Activated CD4-positive, alpha-beta T cell treated with anti-CD3 and anti-CD28 coated beads, Interleukin-2, Interleukin-4, amounts not matched to agents 100 ng/mL and 50 ng/mL, durations not matched to agents 16 hours and 8 hours (primary cell): ENCODE measurements around the gene CLDN9.

Source experiments
- DNase-seq: peaks from one replicate; pipeline ENCODE4 v3.0.0-alpha.2; 2020; ENCODE audit warnings: low spot score

CLDN9 gene

GRCh38 chr16:2974319-2975056 is 38.2 kb upstream of the CLDN9 start:
- DNase-seq: no peak

DNA sequence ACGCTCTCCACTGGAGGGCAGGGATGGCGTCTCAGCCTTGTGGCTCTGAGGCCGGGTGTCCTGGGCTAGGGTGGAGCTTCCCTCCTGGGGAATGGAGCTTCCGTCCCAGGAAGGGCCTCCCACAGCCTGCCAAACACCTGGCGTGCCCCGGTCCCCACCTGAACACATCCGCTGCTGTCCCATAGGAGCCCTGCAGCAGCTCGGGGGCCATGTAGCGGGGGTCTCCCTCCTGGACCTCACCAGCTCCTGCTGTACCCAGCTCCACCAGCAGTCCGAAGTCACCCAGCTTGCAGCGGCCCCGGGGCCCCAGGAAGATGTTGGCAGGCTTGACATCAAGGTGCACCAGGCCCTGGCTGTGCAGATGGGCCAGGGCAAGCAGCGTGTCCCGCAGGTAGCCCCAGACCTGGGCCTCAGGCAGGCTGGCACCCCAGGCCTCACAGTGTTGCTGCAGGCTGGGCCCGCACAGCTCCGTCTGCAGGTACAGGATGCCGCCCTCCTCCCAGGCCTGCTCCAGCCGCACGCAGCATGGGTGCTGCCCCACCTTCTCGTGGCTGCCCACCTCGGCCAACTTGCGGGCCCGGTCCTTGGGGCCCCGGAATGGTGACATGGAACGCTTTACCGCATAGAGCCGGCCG is 37.4 kb upstream of the CLDN9 start:
- no peak for DNase-seq

- no peak for DNase-seq
Observed at GRCh38 chr16:2976201-2976600, 36.5 kb upstream of the CLDN9 start.

DNA sequence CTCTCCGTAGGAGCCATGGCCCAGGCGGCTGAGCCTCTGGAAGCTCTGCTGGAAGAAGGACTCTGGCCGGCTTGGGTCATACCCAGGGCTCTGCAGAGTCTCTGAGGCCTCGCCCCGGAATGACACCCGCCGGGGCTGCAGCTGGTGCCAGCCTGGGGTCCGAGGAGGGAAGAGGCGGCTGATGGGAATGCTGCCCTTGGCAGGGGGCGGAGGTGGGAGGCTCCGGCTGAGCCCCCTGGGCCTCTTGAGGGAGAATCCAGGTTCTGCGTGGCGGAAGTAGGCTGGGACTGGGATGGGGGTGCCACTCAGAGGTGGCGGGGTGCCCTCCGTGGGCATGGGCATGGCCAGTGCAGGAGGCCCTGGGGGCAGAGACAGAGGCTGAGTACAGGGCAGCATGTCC is 36.0 kb upstream of the CLDN9 start:
- no peak for DNase-seq

- no peak for DNase-seq
Observed at GRCh38 chr16:2977440-2977839, 35.3 kb upstream of the CLDN9 start.

DNA sequence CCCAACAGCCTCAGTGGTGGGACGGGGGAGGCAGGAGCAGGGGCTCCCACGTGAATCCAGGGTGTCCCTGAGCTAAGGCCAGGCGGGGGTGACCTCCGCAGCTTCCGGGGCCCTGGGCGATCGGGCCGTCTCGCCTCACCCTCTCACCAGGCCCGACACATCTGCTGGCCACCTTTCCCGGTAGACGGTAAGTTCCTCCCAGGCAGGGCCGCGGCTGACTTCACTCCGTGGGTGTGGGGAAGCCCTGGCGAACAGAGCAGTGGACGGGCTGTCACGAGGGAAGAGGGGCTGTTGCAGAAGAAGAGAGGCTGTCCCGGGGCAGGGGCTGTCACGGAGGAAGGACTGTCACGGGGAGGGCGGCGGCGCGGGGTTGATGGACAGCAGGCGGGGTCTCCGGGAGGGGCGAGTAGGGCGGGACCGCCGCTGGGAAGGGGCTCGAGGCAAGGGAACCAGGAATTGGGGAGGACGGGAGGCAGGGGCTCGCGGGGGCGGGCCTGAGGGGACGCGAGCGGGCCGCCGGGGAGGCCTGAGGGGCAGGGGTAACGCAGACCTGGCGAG is 33.0 kb upstream of the CLDN9 start:
- no peak for DNase-seq

- peak; percentile 93 for DNase-seq
Observed at GRCh38 chr16:2980227-2981176, 32.2 kb upstream of the CLDN9 start, which contains the start of gene PKMYT1. PKMYT1 (minus strand) TSS chr16:2980446; CDS start chr16:2979657, 789 bp downstream.

DNA sequence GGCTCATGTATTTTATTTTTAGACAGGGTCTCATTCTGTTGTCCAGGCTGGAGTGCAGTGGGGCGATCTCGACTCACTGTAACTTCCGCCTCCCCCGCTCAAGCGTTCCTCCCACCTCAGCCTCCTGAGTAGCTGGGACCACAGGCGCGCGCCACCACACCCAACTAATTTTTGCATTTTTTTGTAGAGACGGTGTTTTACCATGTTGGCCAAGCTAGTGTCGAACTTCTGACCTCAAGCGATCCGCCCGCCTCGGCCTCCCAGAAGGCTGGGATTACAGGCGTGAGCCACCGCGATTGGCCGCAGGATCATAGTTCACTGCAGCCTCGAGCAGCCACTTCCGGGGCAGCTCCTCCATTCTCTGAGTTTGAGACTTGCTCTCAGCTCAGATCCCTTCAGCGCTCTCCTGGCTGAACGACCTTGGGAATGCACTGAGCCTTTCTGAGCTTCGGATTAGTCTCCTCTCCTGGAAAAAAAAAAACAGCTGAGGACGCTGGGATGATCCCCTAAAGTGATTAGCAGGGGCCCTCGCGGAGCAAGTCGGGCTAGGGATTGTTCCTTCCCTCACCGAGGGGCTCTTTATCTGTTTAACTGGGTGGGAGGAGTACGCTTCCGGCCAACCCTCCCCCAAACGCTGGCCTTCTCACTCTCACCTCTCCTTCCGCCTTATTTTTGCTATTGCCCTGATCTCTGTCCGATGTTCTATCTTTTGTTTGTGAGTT is 31.4 kb upstream of the CLDN9 start:
- no peak for DNase-seq

DNA sequence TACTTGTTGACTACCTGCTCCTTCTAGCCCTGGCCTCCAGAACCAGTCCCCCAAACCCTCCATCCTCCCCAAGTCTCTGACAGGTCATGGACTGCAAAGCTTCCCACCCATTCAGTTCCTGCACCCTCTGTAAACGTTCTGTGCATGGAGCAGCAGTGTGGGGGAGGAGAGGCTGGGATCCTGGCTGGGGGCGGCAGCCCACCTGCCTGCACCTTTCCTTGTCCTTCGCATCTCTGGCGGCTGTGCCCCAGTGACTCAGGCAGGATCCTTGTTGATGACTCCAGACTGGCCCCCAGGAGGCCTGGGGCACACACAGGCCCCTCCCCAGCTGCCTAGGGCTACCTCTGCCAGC is 30.8 kb upstream of the CLDN9 start:
- no peak for DNase-seq

DNA sequence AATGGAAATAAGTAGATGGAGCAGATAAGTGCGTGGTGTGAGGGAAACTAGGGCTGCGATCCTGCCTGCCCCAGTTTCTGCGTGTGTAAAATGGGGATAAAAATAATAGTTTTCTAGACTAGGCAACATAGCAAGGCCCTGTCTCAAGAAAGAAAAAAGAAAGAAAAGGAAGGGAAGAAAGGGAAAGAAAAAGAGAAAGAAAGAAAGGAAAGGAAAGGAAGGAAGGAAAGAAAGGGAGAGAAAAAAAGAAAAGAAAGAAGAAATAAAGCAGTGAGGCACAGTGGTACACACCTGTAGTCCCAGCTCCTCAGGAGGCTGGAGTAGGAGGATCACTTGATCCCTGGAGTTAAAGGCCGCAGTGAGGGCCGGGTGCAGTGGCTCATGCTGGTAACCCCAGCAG is 30.3 kb upstream of the CLDN9 start:
- no peak for DNase-seq

DNA sequence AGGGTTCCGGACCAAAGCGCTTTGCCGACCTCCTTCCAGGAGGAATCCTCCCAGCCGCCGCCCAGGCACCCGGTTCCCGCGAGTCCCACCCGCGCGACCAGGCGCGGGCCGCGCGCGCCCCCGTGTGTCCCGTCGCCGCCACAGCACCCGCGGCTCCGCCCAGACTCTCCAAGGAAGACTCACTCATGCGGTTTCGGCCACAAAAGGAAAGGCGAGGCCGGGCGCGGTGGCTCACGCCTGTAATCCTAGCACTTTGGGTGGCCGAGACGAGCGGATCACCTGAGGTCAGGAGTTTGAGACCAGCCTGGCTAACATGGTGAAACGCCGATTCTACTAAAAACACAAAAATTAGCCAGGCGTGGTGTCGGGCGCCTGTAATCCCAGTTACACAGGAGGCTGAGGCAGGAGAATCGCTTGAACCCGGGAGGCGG is 29.0 kb upstream of the CLDN9 start:
- peak; percentile 79 for DNase-seq

DNA sequence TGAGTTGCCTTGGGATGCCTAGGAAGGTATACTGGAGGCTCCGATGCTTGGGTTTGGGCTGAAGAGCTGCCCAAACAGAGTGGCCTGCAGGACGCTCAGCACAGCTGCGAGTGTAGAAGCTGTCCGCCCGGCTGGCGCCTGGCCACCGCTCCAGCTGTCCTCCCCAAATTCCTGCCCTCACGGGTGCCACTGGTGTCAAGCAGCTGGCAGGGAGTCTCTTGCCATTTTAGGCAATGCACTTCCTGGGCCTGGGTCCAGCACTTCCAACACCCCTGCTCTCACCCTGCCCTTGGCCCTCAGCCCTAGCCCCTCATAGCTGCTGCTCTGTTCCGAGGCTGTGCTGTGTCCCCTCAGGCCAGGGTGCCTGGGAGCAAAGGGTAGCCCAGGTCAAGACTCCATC is 27.3 kb upstream of the CLDN9 start:
- DNase-seq: no peak

DNA sequence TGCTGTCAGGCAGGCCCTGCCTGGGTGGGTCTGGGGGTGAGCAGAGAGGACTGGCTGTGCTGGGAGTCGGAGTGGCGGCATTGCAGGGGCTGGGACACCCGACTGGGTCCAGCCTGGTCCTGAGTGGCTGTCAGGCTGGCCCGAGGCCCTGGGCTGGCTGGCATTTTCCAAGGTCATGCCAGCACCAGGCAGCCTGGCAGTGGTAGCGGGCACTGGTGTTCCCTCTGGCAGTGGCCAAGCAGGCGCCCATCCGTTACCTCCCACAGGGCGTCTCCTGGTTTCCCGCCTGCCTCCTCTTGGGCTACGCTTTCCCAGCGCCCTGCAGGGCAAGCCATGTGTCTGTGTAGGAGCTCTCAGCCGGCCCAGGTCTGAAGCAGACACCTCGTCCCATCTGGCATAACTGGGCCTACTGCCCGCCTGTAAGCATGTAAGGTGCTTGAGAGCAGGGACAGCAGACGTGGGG is 26.8 kb upstream of the CLDN9 start:
- no peak for DNase-seq

DNA sequence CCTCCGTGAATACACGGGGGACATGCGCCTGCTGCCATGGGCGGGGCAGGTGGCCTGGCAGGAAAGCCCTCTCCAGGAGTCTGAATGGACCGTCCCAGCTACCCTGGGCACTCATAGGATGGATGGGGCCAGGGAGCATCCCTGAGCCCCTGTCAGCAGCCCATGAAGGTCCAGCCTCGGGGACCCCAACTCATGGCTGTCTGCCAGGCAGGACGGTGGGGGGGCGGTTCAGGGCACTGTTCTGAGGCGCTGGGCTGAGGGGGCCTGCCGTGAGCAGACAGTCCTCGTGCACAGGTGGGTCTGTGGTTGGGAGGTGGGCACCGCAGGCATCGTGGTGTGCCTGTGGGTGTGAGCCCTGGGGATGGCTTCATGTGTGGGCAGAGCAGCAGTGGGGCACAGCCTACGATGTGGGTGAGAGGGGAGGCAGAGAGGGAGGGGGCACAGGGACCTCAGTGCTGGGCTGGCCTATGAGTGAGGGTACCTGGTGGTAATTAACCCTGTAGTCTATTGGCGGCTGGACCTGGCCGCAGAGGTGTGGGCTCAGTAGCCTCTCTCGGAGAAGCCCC is 26.0 kb upstream of the CLDN9 start:
- DNase-seq: no peak

DNA sequence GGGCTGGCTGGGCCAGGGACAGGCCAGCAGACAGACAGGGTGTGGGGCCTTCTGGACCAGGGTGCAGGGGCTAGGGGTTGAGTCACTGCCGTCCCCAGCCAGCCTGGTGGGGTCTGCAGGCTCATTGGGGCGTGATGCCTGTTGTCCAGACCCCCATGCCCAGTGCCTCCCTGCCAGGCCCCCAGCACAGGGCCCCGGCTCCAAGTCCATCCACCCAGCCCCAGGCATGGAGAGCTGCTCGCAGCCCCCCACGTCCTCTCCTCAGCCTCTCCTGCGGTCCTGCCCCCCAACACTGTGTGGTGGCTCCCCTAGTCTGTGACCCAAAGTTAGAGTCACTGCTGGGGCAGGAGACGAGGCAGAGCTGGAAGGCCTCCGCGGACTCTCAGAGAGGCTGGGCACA is 25.4 kb upstream of the CLDN9 start:
- no peak for DNase-seq

DNA sequence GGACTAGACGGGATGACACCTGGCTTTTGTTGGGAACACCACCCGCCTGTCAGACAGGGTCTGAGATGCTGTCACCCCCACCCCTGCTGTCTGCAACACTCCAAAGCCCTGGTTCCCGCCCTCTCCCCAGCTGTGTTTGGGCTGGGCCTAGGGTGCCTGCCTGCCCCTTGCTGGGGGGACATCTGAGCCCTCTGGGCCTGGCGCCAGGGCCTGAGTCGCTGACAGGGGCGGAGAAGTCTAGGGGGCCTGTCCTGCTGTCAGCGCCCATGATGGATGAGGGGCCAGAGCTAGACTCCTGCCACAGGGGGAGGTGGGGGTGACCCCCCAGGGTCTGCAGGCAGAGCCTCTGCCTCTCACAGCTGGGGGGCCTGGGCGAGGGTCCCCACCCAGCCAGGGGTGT is 24.9 kb upstream of the CLDN9 start:
- DNase-seq: no peak

GRCh38 chr16:2988590-2989099 is 24.1 kb upstream of the CLDN9 start:
- no peak for DNase-seq

- DNase-seq: no peak
Observed at GRCh38 chr16:2990891-2991290, 21.8 kb upstream of the CLDN9 start.

- DNase-seq: no peak
Observed at GRCh38 chr16:2991566-2992261, 21.0 kb upstream of the CLDN9 start.

DNA sequence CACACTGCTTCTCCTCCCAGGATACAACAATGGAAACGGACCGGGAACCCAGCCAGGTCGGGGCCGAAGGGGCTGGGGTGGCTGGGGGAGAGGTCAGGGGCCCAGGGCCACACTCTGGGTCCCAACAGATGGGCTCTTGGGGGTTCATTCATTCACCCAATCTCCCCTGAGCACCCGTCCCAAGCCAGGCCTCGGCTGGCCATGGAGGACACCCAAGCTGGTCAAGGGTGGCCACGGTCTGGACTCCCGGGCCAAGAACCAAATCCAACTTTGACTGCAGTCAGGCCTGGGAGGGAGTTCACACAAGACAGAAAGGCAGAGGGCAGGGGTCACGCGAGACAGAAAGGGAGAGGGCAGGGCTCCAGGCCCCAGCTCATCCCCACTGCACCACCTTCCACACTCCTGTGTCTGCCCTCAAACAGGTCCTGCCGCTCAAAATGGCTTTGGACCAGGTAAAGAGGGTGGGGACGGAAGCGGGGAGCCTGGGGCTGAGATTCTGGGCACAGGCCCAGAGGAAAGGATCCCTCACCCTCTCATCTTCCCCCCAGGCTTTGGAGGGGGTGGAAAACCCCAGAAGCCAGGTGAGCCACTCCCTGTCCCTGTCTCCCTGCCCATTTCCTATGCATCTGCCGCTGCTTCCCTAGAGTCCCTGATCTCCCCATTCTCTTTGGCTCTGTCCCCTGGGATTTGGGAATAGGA is 20.2 kb upstream of the CLDN9 start:
- no peak for DNase-seq
